ENCODE results near the gene EZH2. TPM values are rescaled to one million over a fixed set of nuclear protein-coding genes. Genes with fewer than 3 reads are reported as not detected.

The EZH2 gene
- total RNA-seq, 4 donors from 2014 or later, result 1.7 to 5.8 (median 2.4) TPM

- no peak for TF ChIP-seq CTCF (IDR thresholded peaks at IDR 0.05)
- ATAC-seq (ENCODE audit: low FRiP score) (no peak), DNase-seq (ENCODE audit: low spot score) (no peak)
Observed at GRCh38 chr7:148806187-148806586, 77.9 kb downstream of the EZH2 start.

GRCh38 chr7:148804343-148805235 is 79.5 kb downstream of the EZH2 start:
- DNase-seq (ENCODE audit: low spot score) (no peak), ATAC-seq (ENCODE audit: low FRiP score) (no peak)
- TF ChIP-seq CTCF (IDR thresholded peaks at IDR 0.05), result no peak

GRCh38 chr7:148803094-148803493 is 81.0 kb downstream of the EZH2 start:
- no peak for DNase-seq (ENCODE audit: low spot score)
- TF ChIP-seq CTCF (IDR thresholded peaks at IDR 0.05), result no peak
- ATAC-seq (ENCODE audit: low FRiP score), result no peak

- DNase-seq (ENCODE audit: low spot score), result no peak
- no peak for ATAC-seq (ENCODE audit: low FRiP score)
Observed at GRCh38 chr7:148802101-148802493, 82.0 kb downstream of the EZH2 start.

GRCh38 chr7:148800677-148801076 is 83.4 kb downstream of the EZH2 start:
- ATAC-seq (ENCODE audit: low FRiP score) (no peak), DNase-seq (ENCODE audit: low spot score) (no peak)
- TF ChIP-seq CTCF (IDR thresholded peaks at IDR 0.05), result no peak

More at GRCh38 chr7:148802101-148802493, 82.0 kb downstream of the EZH2 start:
- no peak for TF ChIP-seq CTCF (IDR thresholded peaks at IDR 0.05)

GRCh38 chr7:148799893-148800555 is 84.1 kb downstream of the EZH2 start:
- TF ChIP-seq CTCF (IDR thresholded peaks at IDR 0.05), result no peak
- ATAC-seq (ENCODE audit: low FRiP score) (no peak), DNase-seq (ENCODE audit: low spot score) (no peak)

All from omental fat pad (tissue), 4 donors.